ENCODE results near the gene GRB10.

GRB10 gene

GRCh38 chr7:50718876-50719275, 63.8 kb downstream of the GRB10 start:
- DNase-seq (ENCODE audit: low spot score), result no peak

- DNase-seq (ENCODE audit: low spot score), result no peak
Measured at GRCh38 chr7:50718311-50718710, 64.4 kb downstream of the GRB10 start.

GRCh38 chr7:50717181-50717580, 65.5 kb downstream of the GRB10 start:
- DNase-seq (ENCODE audit: low spot score), result no peak

DNA sequence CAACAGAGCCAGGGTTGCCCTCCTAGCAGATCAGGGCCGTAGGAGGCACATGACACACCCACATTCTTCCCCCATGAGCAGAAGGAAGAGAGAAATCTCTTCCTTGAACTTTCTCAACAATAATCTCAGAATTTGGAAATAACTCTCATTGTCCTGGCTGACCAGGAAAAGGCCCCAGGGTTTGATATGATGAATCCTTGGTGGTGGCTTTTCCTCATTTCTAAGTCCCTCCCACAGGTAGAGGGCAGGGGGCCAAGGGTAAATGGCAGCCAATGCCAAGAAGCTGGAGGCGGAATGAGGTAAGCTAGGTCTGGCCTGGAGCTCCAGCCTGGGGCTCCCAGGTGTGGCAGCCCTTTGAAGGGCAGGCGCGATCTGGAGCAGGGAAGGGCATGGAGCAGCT, 67.8 kb downstream of the GRB10 start:
- no peak for DNase-seq (ENCODE audit: low spot score)

GRCh38 chr7:50713123-50713965, 69.4 kb downstream of the GRB10 start:
- no peak for DNase-seq (ENCODE audit: low spot score)

- peak; percentile 67 for DNase-seq (ENCODE audit: low spot score)
Measured at GRCh38 chr7:50712252-50713122, 70.2 kb downstream of the GRB10 start.

- no peak for DNase-seq (ENCODE audit: low spot score)
Measured at GRCh38 chr7:50711271-50712175, 71.2 kb downstream of the GRB10 start.

GRCh38 chr7:50710441-50711154, 72.1 kb downstream of the GRB10 start:
- no peak for DNase-seq (ENCODE audit: low spot score)

GRCh38 chr7:50709151-50709550, 73.5 kb downstream of the GRB10 start:
- DNase-seq (ENCODE audit: low spot score), result no peak

GRCh38 chr7:50707236-50708006, 75.3 kb downstream of the GRB10 start:
- no peak for DNase-seq (ENCODE audit: low spot score)

GRCh38 chr7:50706469-50706937, 76.2 kb downstream of the GRB10 start:
- no peak for DNase-seq (ENCODE audit: low spot score)

GRCh38 chr7:50704844-50705243, 77.9 kb downstream of the GRB10 start:
- no peak for DNase-seq (ENCODE audit: low spot score)

DNA sequence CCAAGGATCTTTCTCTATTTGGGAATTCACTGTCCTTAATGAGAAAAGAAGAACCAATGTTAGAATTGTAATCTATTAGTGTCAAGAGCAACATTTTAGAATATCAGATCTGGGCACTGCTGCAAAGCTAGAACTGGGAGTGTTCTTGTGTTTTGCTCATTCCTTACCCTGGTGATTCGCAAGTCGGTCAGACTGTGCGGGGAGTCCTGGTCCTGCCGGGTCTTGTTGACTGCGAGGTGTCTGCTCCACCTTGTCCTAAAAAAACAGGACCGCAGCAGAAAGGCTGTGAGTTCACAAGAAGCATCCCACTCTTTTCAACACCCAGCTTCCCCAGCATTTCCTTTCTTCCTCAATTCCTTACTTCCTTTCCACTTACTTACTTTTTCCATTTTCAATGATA, 79.0 kb downstream of the GRB10 start:
- DNase-seq (ENCODE audit: low spot score), result no peak

DNA sequence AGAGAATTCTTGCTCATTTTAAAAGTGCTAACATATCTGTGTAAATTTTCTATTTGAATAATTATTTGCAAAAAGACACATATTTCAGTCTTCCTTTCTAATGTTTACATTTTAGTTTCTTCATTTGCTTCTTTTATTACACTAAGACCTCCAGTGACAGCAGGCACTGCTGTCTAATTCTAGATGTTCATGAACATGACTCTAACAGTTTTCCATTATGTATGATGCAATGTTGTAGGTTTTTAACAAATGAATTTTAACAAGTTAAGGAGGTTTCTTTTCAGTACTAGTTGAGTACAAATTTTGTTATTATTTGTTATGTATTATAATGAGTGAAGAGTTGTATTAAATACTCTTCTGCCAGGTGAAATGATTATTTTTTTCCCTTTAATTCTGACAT, 83.6 kb downstream of the GRB10 start:
- no peak for DNase-seq (ENCODE audit: low spot score)

GRCh38 chr7:50697748-50698147, 84.9 kb downstream of the GRB10 start:
- no peak for DNase-seq (ENCODE audit: low spot score)

DNA sequence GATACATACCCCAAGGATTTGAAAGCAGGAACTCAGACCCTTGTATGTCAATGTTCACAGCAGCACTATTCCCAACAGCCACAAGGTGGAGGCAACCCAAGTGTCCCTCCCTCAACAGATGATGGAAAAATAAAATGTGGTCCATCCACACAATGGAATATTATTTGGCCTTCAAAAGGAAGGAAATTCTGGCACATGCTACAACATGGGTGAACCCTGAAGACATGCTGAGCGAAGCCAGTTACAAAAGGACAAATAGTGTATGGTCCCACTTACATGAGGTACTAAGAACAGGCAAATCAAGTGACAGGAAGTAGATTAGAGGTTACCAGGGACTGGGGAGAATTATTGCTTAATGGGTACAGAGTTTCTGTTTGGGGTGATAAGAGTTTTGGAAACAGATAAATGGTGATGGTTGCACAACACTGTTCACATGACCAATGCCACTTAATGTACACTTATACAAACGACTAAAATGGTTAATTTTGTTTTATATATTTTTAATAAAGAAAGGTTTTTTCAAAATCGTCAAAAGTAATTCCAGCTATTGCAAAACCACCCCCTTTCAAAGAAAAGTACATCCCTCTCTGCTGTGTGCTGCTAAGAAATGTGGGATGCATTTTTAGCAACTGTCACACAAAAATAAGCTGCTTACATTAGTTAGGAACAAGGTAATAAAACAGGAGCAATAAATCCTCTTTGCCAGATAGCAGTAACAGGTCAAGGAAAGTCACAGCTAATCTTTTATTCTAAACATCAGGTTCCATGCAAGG, 85.7 kb downstream of the GRB10 start:
- DNase-seq (ENCODE audit: low spot score), result no peak

DNA sequence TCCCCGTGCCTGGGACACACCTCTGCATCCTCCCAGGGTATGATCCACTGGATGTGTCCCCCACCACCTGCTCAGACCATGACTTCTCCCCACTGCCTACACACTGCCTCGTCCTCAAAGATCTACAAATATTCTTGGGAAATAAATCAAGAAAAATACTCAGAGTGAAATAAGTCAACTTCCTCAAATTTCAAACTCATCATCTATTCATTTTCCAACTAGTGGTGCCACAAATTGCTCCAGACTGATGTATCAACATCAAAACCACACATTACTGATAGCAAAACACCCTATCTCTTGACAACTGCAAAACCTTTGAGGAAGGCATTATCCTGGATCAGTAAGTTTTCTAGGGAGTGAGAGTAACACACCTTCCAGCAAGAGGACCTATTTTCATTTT, 87.7 kb downstream of the GRB10 start:
- no peak for DNase-seq (ENCODE audit: low spot score)

GRCh38 chr7:50693455-50694130, 89.1 kb downstream of the GRB10 start:
- DNase-seq (ENCODE audit: low spot score), result no peak

GRCh38 chr7:50690541-50691011, 92.1 kb downstream of the GRB10 start:
- peak; percentile 79 for DNase-seq (ENCODE audit: low spot score)
